GM23338 (cell line): ENCODE results near the gene RPS6KA3. TPM values are rescaled to one million over a fixed set of nuclear protein-coding genes. Genes with fewer than 3 reads are reported as not detected.

Experiments used
- ATAC-seq: fragments of 200-7000 bp; cut with Tn5 transposase; 3 replicates; pipeline ENCODE4 v1.9.1; 2020
- DNase-seq: peaks from one replicate; pipeline ENCODE4 v3.0.0-alpha.2; 2015; ENCODE audit warnings: low spot score
- H2AFZ ChIP-seq: fragments of 200-600 bp; sonication (generic); 2 replicates; pipeline ENCODE4 v1.8.0; 2016; ENCODE audit warnings: antibody characterized with exemption, mild to moderate bottlenecking, moderate library complexity
- H3F3A ChIP-seq: fragments of 200-600 bp; sonication (generic); replicated peaks from 2 replicates; pipeline ENCODE4 v1.8.0; 2017; ENCODE audit warnings: antibody characterized with exemption, mixed run types, low read depth
- H3K27ac ChIP-seq: fragments of 200-600 bp; sonication (generic); 2 replicates; pipeline ENCODE4 v1.6.1; 2016; ENCODE audit warnings: low read depth
- H3K27me3 ChIP-seq: fragments of 200-600 bp; sonication (generic); 2 replicates; pipeline ENCODE4 v1.8.0; 2016; ENCODE audit warnings: mild to moderate bottlenecking, mixed run types, moderate library complexity; ENCODE audit not compliant: insufficient read depth
- H3K36me3 ChIP-seq: fragments of 200-600 bp; sonication (generic); 2 replicates; pipeline ENCODE4 v1.8.0; 2016; ENCODE audit warnings: mild to moderate bottlenecking; ENCODE audit not compliant: insufficient read depth
- H3K4me1 ChIP-seq: fragments of 200-600 bp; sonication (generic); 2 replicates; pipeline ENCODE4 v1.8.0; 2016; ENCODE audit warnings: mild to moderate bottlenecking, moderate library complexity; ENCODE audit not compliant: insufficient read depth
- H3K4me2 ChIP-seq: fragments of 200-600 bp; sonication (generic); 2 replicates; pipeline ENCODE4 v1.7.1; 2017; ENCODE audit warnings: mixed run types
- H3K4me3 ChIP-seq: fragments of 200-600 bp; sonication (generic); 2 replicates; pipeline ENCODE4 v1.6.1; 2016; ENCODE audit warnings: mixed run types
- H3K79me2 ChIP-seq: fragments of 200-600 bp; sonication (generic); replicated peaks from 2 replicates; pipeline ENCODE4 v1.8.0; 2017; ENCODE audit warnings: mild to moderate bottlenecking; ENCODE audit not compliant: insufficient read depth
- H3K9me2 ChIP-seq: fragments of 200-600 bp; sonication (generic); 2 replicates; pipeline ENCODE4 v1.8.0; 2017; ENCODE audit not compliant: insufficient read depth
- H4K20me1 ChIP-seq: fragments of 200-600 bp; sonication (generic); replicated peaks from 2 replicates; pipeline ENCODE4 v1.8.0; 2017; ENCODE audit warnings: mild to moderate bottlenecking; ENCODE audit not compliant: insufficient read depth
- H3K27ac Mint-ChIP-seq: 2 replicates; pipeline ENCODE4 v1.8.0; 2020; ENCODE audit warnings: inconsistent platforms, mild to moderate bottlenecking, moderate library complexity, mixed read lengths
- H3K27me3 Mint-ChIP-seq: 3 replicates; pipeline ENCODE4 v1.8.0; 2022; ENCODE audit warnings: low read depth, mild to moderate bottlenecking, moderate library complexity, mixed read lengths, inconsistent platforms; ENCODE audit not compliant: insufficient read depth, poor library complexity
- H3K36me3 Mint-ChIP-seq: 3 replicates; pipeline ENCODE4 v1.8.0; 2021; ENCODE audit warnings: low read depth, mild to moderate bottlenecking, inconsistent platforms, moderate library complexity, mixed read lengths
- H3K4me1 Mint-ChIP-seq: 3 replicates; pipeline ENCODE4 v1.8.0; 2020; ENCODE audit warnings: mild to moderate bottlenecking, inconsistent platforms, mixed read lengths
- H3K4me3 Mint-ChIP-seq: 3 replicates; pipeline ENCODE4 v1.8.0; 2021; ENCODE audit warnings: moderate library complexity, mild to moderate bottlenecking, inconsistent platforms, mixed read lengths
- H3K9me3 Mint-ChIP-seq: 3 replicates; pipeline ENCODE4 v1.8.0; 2020; ENCODE audit warnings: moderate library complexity, mild to moderate bottlenecking, inconsistent platforms, mixed read lengths
- EZH2phosphoT487 ChIP-seq: fragments of 200-600 bp; sonication (generic); IDR thresholded peaks from one replicate; pipeline ENCODE4 v1.8.1; 2018; ENCODE audit warnings: antibody characterized with exemption; ENCODE audit not compliant: unreplicated experiment
- JUNB ChIP-seq: IDR thresholded peaks from one replicate; pipeline ENCODE4 v1.6.1; 2016; ENCODE audit warnings: antibody characterized with exemption; ENCODE audit not compliant: unreplicated experiment
- NANOG ChIP-seq: IDR thresholded peaks from 2 replicates; pipeline ENCODE4 v1.6.1; 2016; ENCODE audit warnings: antibody characterized with exemption, borderline replicate concordance
- ZNF114 ChIP-seq: fragments of 250-450 bp; sonication (Bioruptor Pico); IDR thresholded peaks from 2 replicates; pipeline ENCODE4 v1.5.0; 2020; ENCODE audit warnings: mild to moderate bottlenecking, moderate library complexity
- ZNF331 ChIP-seq: fragments of 250-450 bp; sonication (Bioruptor Pico); IDR thresholded peaks from 2 replicates; pipeline ENCODE4 v1.5.0; 2020; ENCODE audit warnings: low read depth, mild to moderate bottlenecking, moderate library complexity
- polyA plus RNA-seq: library from polyadenylated mRNA; unstranded; fragments of >200 nt; fragmentation: Nextera tagmentation; extraction: Ambion mirVana; gene quantifications from 2 replicates; pipeline ENCODE4 v1.2.1, GENCODE V29; 2016
- total RNA-seq: library from RNA; depleted of rRNA; stranded (reverse); fragments of >200 nt; shearing (Covaris generic); gene quantifications from 2 replicates; pipeline ENCODE4 v1.2.3, GENCODE V29; 2014
- TF ChIP-seq, protein P1 (sequence below): fragments of 250-450 bp; sonication (Bioruptor Pico); IDR thresholded peaks from 2 replicates; pipeline ENCODE4 v1.5.0; 2020; ENCODE audit warnings: mild to moderate bottlenecking, moderate library complexity
- TF ChIP-seq, protein P2 (sequence below): IDR thresholded peaks from 2 replicates; pipeline ENCODE4 v1.6.1; 2016; ENCODE audit warnings: antibody characterized with exemption
- TF ChIP-seq, protein P3 (sequence below): IDR thresholded peaks from one replicate; pipeline ENCODE4 v1.6.1; 2018; ENCODE audit warnings: antibody characterized with exemption; ENCODE audit not compliant: unreplicated experiment

The RPS6KA3 gene
- total and polyA plus RNA-seq, 2 experiments from 2014 or later, result 3.2 to 12.2 TPM

DNA sequence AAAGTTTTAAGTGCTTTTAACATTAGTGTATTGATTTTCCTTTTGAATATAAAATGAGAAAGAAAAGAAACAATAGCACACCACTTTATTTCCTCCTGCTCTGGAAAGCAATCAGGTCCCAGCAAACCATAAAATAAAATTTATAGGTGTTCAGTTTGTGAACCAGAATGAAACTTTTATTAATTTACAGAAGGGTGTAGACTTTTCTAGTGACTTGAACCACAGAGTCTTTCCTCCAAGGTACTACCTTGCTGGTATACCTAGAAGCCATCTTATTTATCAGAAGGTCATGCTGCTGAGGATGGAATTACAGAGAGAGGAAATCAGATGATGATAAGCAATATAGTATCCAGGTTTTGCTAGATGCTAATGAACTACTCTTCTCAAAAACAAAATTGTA is 27.6 kb upstream of the RPS6KA3 start (continued):
- TF ChIP-seq, protein P1, sequence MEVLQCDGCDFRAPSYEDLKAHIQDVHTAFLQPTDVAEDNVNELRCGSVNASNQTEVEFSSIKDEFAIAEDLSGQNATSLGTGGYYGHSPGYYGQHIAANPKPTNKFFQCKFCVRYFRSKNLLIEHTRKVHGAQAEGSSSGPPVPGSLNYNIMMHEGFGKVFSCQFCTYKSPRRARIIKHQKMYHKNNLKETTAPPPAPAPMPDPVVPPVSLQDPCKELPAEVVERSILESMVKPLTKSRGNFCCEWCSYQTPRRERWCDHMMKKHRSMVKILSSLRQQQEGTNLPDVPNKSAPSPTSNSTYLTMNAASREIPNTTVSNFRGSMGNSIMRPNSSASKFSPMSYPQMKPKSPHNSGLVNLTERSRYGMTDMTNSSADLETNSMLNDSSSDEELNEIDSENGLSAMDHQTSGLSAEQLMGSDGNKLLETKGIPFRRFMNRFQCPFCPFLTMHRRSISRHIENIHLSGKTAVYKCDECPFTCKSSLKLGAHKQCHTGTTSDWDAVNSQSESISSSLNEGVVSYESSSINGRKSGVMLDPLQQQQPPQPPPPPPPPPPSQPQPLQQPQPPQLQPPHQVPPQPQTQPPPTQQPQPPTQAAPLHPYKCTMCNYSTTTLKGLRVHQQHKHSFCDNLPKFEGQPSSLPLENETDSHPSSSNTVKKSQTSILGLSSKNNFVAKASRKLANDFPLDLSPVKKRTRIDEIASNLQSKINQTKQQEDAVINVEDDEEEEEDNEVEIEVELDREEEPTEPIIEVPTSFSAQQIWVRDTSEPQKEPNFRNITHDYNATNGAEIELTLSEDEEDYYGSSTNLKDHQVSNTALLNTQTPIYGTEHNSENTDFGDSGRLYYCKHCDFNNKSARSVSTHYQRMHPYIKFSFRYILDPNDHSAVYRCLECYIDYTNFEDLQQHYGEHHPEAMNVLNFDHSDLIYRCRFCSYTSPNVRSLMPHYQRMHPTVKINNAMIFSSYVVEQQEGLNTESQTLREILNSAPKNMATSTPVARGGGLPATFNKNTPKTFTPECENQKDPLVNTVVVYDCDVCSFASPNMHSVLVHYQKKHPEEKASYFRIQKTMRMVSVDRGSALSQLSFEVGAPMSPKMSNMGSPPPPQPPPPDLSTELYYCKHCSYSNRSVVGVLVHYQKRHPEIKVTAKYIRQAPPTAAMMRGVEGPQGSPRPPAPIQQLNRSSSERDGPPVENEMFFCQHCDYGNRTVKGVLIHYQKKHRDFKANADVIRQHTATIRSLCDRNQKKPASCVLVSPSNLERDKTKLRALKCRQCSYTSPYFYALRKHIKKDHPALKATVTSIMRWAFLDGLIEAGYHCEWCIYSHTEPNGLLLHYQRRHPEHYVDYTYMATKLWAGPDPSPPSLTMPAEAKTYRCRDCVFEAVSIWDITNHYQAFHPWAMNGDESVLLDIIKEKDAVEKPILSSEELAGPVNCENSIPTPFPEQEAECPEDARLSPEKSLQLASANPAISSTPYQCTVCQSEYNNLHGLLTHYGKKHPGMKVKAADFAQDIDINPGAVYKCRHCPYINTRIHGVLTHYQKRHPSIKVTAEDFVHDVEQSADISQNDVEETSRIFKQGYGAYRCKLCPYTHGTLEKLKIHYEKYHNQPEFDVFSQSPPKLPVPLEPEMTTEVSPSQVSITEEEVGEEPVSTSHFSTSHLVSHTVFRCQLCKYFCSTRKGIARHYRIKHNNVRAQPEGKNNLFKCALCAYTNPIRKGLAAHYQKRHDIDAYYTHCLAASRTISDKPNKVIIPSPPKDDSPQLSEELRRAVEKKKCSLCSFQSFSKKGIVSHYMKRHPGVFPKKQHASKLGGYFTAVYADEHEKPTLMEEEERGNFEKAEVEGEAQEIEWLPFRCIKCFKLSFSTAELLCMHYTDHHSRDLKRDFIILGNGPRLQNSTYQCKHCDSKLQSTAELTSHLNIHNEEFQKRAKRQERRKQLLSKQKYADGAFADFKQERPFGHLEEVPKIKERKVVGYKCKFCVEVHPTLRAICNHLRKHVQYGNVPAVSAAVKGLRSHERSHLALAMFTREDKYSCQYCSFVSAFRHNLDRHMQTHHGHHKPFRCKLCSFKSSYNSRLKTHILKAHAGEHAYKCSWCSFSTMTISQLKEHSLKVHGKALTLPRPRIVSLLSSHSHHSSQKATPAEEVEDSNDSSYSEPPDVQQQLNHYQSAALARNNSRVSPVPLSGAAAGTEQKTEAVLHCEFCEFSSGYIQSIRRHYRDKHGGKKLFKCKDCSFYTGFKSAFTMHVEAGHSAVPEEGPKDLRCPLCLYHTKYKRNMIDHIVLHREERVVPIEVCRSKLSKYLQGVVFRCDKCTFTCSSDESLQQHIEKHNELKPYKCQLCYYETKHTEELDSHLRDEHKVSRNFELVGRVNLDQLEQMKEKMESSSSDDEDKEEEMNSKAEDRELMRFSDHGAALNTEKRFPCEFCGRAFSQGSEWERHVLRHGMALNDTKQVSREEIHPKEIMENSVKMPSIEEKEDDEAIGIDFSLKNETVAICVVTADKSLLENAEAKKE (CRISPR knock-in tag), result no peak
- TF ChIP-seq ZNF114 (CRISPR knock-in tag) (no peak), ZNF331 (no peak), EZH2phosphoT487 (no peak), NANOG (no peak), JUNB (no peak)
- TF ChIP-seq, protein P2, sequence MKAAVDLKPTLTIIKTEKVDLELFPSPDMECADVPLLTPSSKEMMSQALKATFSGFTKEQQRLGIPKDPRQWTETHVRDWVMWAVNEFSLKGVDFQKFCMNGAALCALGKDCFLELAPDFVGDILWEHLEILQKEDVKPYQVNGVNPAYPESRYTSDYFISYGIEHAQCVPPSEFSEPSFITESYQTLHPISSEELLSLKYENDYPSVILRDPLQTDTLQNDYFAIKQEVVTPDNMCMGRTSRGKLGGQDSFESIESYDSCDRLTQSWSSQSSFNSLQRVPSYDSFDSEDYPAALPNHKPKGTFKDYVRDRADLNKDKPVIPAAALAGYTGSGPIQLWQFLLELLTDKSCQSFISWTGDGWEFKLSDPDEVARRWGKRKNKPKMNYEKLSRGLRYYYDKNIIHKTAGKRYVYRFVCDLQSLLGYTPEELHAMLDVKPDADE, result no peak

DNA sequence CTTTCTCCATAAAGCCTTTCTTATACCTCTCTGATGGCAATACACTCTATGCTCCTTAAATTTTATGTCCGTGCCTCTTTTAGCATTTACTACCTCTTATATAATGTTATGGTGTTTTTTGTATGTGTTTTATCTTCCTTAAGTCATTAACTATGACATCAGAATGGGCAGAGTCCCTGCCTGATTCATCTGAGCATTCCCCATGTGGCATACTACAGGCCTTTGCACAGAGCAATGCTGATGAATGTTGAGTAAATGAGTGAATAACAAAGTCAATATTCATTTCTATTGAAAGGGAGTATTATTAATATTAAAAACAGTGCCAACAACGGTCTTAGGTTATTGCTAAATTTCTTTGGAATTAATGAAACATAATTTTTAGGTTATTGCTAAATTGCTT is 18.8 kb upstream of the RPS6KA3 start:
- Mint-ChIP-seq H3K4me3 (no peak overlapping the region), H3K36me3 (no peaks in the 10 kb centered on the region), H3K27ac (no peak overlapping the region), H3K27me3 (peaks cover 3% of the 10 kb centered on the region), H3K9me3 (no peaks in the 10 kb centered on the region), H3K4me1 (no peaks in the 10 kb centered on the region)
- Histone ChIP-seq H3K79me2 (no peaks in the 10 kb centered on the region), H3K4me2 (no peak overlapping the region), H4K20me1 (no peaks in the 10 kb centered on the region), H3F3A (no peaks in the 10 kb centered on the region), H3K27ac (no peak overlapping the region), H3K4me1 (no peaks in the 10 kb centered on the region), H3K36me3 (no peaks in the 10 kb centered on the region), H3K4me3 (no peak overlapping the region), H3K9me2 (no peaks in the 10 kb centered on the region), H2AFZ (no peak overlapping the region), H3K27me3 (no peaks in the 10 kb centered on the region)
- DNase-seq, result no peak
- no peak for ATAC-seq
- TF ChIP-seq, protein P3, sequence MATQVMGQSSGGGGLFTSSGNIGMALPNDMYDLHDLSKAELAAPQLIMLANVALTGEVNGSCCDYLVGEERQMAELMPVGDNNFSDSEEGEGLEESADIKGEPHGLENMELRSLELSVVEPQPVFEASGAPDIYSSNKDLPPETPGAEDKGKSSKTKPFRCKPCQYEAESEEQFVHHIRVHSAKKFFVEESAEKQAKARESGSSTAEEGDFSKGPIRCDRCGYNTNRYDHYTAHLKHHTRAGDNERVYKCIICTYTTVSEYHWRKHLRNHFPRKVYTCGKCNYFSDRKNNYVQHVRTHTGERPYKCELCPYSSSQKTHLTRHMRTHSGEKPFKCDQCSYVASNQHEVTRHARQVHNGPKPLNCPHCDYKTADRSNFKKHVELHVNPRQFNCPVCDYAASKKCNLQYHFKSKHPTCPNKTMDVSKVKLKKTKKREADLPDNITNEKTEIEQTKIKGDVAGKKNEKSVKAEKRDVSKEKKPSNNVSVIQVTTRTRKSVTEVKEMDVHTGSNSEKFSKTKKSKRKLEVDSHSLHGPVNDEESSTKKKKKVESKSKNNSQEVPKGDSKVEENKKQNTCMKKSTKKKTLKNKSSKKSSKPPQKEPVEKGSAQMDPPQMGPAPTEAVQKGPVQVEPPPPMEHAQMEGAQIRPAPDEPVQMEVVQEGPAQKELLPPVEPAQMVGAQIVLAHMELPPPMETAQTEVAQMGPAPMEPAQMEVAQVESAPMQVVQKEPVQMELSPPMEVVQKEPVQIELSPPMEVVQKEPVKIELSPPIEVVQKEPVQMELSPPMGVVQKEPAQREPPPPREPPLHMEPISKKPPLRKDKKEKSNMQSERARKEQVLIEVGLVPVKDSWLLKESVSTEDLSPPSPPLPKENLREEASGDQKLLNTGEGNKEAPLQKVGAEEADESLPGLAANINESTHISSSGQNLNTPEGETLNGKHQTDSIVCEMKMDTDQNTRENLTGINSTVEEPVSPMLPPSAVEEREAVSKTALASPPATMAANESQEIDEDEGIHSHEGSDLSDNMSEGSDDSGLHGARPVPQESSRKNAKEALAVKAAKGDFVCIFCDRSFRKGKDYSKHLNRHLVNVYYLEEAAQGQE, result no peak
